Right forelimb (tissue), 1 donor: ENCODE data around the gene MAPKAPK2.
"Not testable (repeated sequence)": the region's sequence is repeated elsewhere in the genome, so short reads cannot be mapped to it uniquely, and the experiment has no call there.

Source experiments
- DNase-seq: peaks from one replicate; pipeline ENCODE4 v3.0.0-alpha.2; 2018

MAPKAPK2 gene

GRCh38 chr1:206751891-206752290 is 67.2 kb downstream of the MAPKAPK2 start:
- DNase-seq = no peak

GRCh38 chr1:206752481-206752880 is 67.8 kb downstream of the MAPKAPK2 start:
- no peak for DNase-seq

- DNase-seq = no peak
Measured at GRCh38 chr1:206753141-206753540, 68.4 kb downstream of the MAPKAPK2 start.

- DNase-seq = no peak
Measured at GRCh38 chr1:206754011-206754410, 69.3 kb downstream of the MAPKAPK2 start.

GRCh38 chr1:206757524-206758266 is 73.0 kb downstream of the MAPKAPK2 start:
- no peak for DNase-seq

GRCh38 chr1:206760590-206760989 is 75.9 kb downstream of the MAPKAPK2 start:
- DNase-seq = no peak

GRCh38 chr1:206761159-206761768 is 76.6 kb downstream of the MAPKAPK2 start:
- no peak for DNase-seq

- not testable (repeated sequence) for DNase-seq
Measured at GRCh38 chr1:206762741-206763364, 78.1 kb downstream of the MAPKAPK2 start.

GRCh38 chr1:206765771-206766170 is 81.1 kb downstream of the MAPKAPK2 start:
- not testable (repeated sequence) for DNase-seq

GRCh38 chr1:206766251-206766856 is 81.6 kb downstream of the MAPKAPK2 start:
- DNase-seq = no peak

- DNase-seq = no peak
Measured at GRCh38 chr1:206768472-206769303, 84.0 kb downstream of the MAPKAPK2 start.

- DNase-seq = no peak
Measured at GRCh38 chr1:206769304-206769731, 84.6 kb downstream of the MAPKAPK2 start.

GRCh38 chr1:206770531-206771337 is 86.0 kb downstream of the MAPKAPK2 start, which contains the start of gene IL19:
Gene IL19, plus strand, starts transcription at chr1:206770773. Its CDS starts 65,890 bp downstream, at chr1:206836663.
- no peak for DNase-seq

- no peak for DNase-seq
Measured at GRCh38 chr1:206771338-206771692, 86.6 kb downstream of the MAPKAPK2 start.

GRCh38 chr1:206772243-206772937 is 87.7 kb downstream of the MAPKAPK2 start, which contains the start of gene IL10:
Gene IL10, minus strand, starts transcription at chr1:206772494. Its CDS starts 59 bp downstream, at chr1:206772435.
- no peak for DNase-seq

GRCh38 chr1:206774093-206774492 is 89.4 kb downstream of the MAPKAPK2 start:
- no peak for DNase-seq

GRCh38 chr1:206776229-206776628 is 91.5 kb downstream of the MAPKAPK2 start:
- no peak for DNase-seq

GRCh38 chr1:206778031-206778430 is 93.3 kb downstream of the MAPKAPK2 start:
- no peak for DNase-seq

- DNase-seq = not testable (repeated sequence)
Measured at GRCh38 chr1:206778911-206779310, 94.2 kb downstream of the MAPKAPK2 start.

- no peak for DNase-seq
Measured at GRCh38 chr1:206779638-206780037, 94.9 kb downstream of the MAPKAPK2 start.

- DNase-seq = no peak
Measured at GRCh38 chr1:206782448-206782847, 97.7 kb downstream of the MAPKAPK2 start.
